HepG2 (cell line): ENCODE results near the gene PLEKHA3. TPM values are rescaled to one million over a fixed set of nuclear protein-coding genes. Genes with fewer than 3 reads are reported as not detected.

Experiments
- CBX1 ChIP-seq: IDR thresholded peaks from one replicate; pipeline ENCODE4 v1.6.1; 2016; ENCODE audit warnings: antibody characterized with exemption, low read depth
- CSRNP1 ChIP-seq: sonication (generic); formaldehyde crosslinking; IDR thresholded peaks from 2 replicates; pipeline ENCODE4 v1.8.1; 2023; ENCODE audit warnings: mild to moderate bottlenecking, missing genetic modification reagents
- GATA4 ChIP-seq: sonication (generic); IDR thresholded peaks from 2 replicates; pipeline ENCODE4 v1.6.1; 2016; ENCODE audit warnings: antibody characterized with exemption, low read depth, borderline replicate concordance
- KDM5B ChIP-seq: sonication (generic); formaldehyde crosslinking; IDR thresholded peaks from 2 replicates; pipeline ENCODE4 v1.4.0; 2020; ENCODE audit warnings: missing genetic modification reagents, mild to moderate bottlenecking, borderline replicate concordance
- KMT2B ChIP-seq: IDR thresholded peaks from 2 replicates; pipeline ENCODE4 v1.6.1; 2016; ENCODE audit warnings: missing genetic modification reagents, missing compliant biosample characterization
- MYC ChIP-seq: sonication (generic); formaldehyde crosslinking; IDR thresholded peaks from 2 replicates; pipeline ENCODE4 v1.9.0; 2021; ENCODE audit warnings: missing genetic modification reagents, borderline replicate concordance
- NCOA1 ChIP-seq: sonication (generic); formaldehyde crosslinking; IDR thresholded peaks from 2 replicates; pipeline ENCODE4 v1.9.0; 2021; ENCODE audit warnings: missing genetic modification reagents
- RAD21 ChIP-seq: fragments of 450-650 bp; formaldehyde crosslinking; IDR thresholded peaks from 2 replicates; pipeline ENCODE4 v1.5.0; 2020; ENCODE audit warnings: mild to moderate bottlenecking
- U2AF2 ChIP-seq: fragments of 200-400 bp; formaldehyde crosslinking; IDR thresholded peaks from 2 replicates; pipeline ENCODE4 v1.6.1; 2017; ENCODE audit warnings: low read depth, mild to moderate bottlenecking, low read length
- USF2 ChIP-seq, 2 experiments: sonication (generic) in 1 of 2; formaldehyde crosslinking in 1 of 2; IDR thresholded peaks; 2 replicates each; pipeline versions ENCODE4 v1.5.1 to v1.6.1; 2011 to 2020; ENCODE audit warnings: borderline replicate concordance in 1 of 2, low read depth in 1 of 2, low read length in 1 of 2, mild to moderate bottlenecking in 1 of 2, missing genetic modification reagents in 1 of 2, moderate library complexity in 1 of 2
- YEATS2 ChIP-seq: sonication (generic); formaldehyde crosslinking; IDR thresholded peaks from 2 replicates; pipeline ENCODE4 v1.4.0; 2020; ENCODE audit warnings: missing genetic modification reagents, borderline replicate concordance
- ZFP1 ChIP-seq: IDR thresholded peaks from 2 replicates; pipeline ENCODE4 v1.6.1; 2016
- polyA plus RNA-seq, 8 experiments: library from polyadenylated mRNA; depleted of rRNA in 3 of 8; stranded (reverse) in 7 of 8; unstranded in 1 of 8; fragments of >200 nt; fragmentation: Illumina TruSeq in 4 of 8; extraction: Trizol in 4 of 8; gene quantifications; 2 replicates each; pipeline versions ENCODE4 v1.2.1 to v1.2.3, GENCODE V29; 2011 to 2016; ENCODE audit warnings: low read depth in 4 of 8, missing spikeins in 1 of 8, mixed read lengths in 1 of 8; ENCODE audit not compliant: insufficient read depth in 1 of 8
- total RNA-seq, 5 experiments: library from RNA; depleted of rRNA; stranded (reverse); fragments of >200 nt; fragmentation: Illumina TruSeq; extraction: Trizol; gene quantifications; 2 replicates each; pipeline ENCODE4 v1.2.3, GENCODE V29; 2016; ENCODE audit warnings: low read depth in 1 of 5
- TF ChIP-seq, protein P1 (sequence below), 2 experiments: sonication (generic) in 1 of 2; formaldehyde crosslinking in 1 of 2; IDR thresholded peaks; 2 replicates each; pipeline versions ENCODE4 v1.6.1 to v1.9.0; 2014 to 2022; ENCODE audit warnings: antibody characterized with exemption in 1 of 2, borderline replicate concordance in 1 of 2, inconsistent platforms in 1 of 2, low read depth in 1 of 2, missing genetic modification reagents in 1 of 2

The PLEKHA3 gene
- total and polyA plus RNA-seq, 2 of the 13 experiments (the other 11 are each of a cell fraction or from before 2014, with no cell fraction given): 11.7 to 23.1 TPM

DNA sequence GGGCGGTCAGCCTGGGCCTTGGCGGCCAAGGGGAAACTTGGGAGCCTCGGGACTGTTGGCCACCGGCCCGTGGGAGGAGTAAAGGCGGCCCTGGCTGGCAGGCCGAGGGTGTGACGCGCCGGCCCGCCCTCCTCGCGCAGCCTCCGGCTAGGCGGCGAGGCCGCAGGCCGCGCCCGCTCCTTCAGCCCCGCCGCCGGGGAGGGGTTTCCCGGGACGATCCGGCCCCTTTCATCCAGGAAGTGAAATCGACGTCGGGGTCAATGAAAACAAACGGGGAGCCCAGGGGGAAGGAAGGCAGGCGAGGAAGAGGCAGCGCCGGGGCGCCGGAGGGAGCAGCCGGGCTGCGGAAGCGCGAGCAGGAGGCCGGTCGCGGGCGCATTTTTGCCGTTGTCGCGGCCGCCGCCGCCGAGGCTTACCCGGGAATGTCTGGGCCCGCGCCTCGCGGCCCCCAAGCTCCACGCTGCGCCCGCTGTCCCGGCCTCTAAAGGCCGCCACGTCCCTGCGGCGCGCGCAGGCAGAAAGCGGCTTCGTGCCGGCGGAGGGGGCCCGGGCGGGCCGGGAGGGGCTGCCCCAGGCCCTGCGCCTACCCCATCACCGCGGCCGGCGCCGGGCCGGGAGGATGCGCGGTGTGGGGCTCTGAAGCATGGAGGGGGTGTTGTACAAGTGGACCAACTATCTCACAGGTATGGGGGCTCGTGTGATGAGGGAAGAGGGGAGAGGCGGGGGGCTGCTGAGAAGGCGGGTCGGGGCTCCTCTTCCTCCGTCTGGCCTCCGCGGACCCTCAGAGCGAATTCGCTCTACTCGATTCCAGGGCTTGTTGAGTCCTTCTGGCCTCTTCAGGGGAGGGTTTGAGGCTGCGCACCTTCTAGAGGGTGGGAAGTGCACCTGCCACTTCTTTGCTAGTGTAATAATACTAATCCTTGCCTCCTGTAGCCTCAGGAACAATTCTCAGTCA lies at the start of gene PLEKHA3 (continued):
- TF ChIP-seq, protein P1, sequence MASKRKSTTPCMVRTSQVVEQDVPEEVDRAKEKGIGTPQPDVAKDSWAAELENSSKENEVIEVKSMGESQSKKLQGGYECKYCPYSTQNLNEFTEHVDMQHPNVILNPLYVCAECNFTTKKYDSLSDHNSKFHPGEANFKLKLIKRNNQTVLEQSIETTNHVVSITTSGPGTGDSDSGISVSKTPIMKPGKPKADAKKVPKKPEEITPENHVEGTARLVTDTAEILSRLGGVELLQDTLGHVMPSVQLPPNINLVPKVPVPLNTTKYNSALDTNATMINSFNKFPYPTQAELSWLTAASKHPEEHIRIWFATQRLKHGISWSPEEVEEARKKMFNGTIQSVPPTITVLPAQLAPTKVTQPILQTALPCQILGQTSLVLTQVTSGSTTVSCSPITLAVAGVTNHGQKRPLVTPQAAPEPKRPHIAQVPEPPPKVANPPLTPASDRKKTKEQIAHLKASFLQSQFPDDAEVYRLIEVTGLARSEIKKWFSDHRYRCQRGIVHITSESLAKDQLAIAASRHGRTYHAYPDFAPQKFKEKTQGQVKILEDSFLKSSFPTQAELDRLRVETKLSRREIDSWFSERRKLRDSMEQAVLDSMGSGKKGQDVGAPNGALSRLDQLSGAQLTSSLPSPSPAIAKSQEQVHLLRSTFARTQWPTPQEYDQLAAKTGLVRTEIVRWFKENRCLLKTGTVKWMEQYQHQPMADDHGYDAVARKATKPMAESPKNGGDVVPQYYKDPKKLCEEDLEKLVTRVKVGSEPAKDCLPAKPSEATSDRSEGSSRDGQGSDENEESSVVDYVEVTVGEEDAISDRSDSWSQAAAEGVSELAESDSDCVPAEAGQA (IDR thresholded peaks at IDR 0.05; ENCODE audit: low read depth): peak; percentile 45; the same call in 1 of the 2 replicates
- TF ChIP-seq, protein P1 (CRISPR knock-in tag; IDR thresholded peaks at IDR 0.05; ENCODE audit: borderline replicate concordance): 0 out of 2 replicates have a peak, but pooled peaks have one; percentile 5
- TF ChIP-seq MYC (CRISPR knock-in tag) (peak; percentile 55), CBX1 (no peak), YEATS2 (CRISPR knock-in tag) (peak; percentile 75; the same call in 1 of the 2 replicates), USF2 (IDR thresholded peaks at IDR 0.05; ENCODE audit: low read depth, low read length) (no peak), USF2 (CRISPR knock-in tag; IDR thresholded peaks at IDR 0.05; ENCODE audit: borderline replicate concordance) (no peak), KMT2B (CRISPR knock-in tag) (peak; percentile 71; the same call in 1 of the 2 replicates), ZFP1 (CRISPR knock-in tag) (no peak), NCOA1 (CRISPR knock-in tag) (no peak), RAD21 (CRISPR knock-in tag) (peak; percentile 41; the same call in 1 of the 2 replicates), U2AF2 (no peak), CSRNP1 (CRISPR knock-in tag) (0 out of 2 replicates have a peak, but pooled peaks have one; percentile 38), KDM5B (CRISPR knock-in tag) (peak; percentile 91; the same call in 1 of the 2 replicates), GATA4 (no peak)
